Suprapubic skin (tissue), 4 donors: ENCODE measurements around the gene TAF13. TPM values are rescaled to one million over a fixed set of nuclear protein-coding genes. Genes with fewer than 3 reads are reported as not detected.

Source experiments
- DNase-seq, 2 donors: peaks; one replicate each; pipeline ENCODE4 v3.0.0-alpha.2; 2019; ENCODE audit warnings: low spot score in 2 of 2
- H3K27ac ChIP-seq: fragments of 200-600 bp; sonication (generic); one replicate; pipeline ENCODE4 v1.5.1; 2019
- H3K27me3 ChIP-seq: fragments of 200-600 bp; sonication (generic); one replicate; pipeline ENCODE4 v1.5.1; 2019
- H3K36me3 ChIP-seq: fragments of 200-600 bp; sonication (generic); one replicate; pipeline ENCODE4 v1.5.1; 2019
- H3K4me1 ChIP-seq: fragments of 200-600 bp; sonication (generic); one replicate; pipeline ENCODE4 v1.5.1; 2019
- H3K4me3 ChIP-seq: fragments of 200-600 bp; sonication (generic); one replicate; pipeline ENCODE4 v1.5.1; 2019; ENCODE audit warnings: mild to moderate bottlenecking
- H3K9me3 ChIP-seq: fragments of 200-600 bp; sonication (generic); one replicate; pipeline ENCODE4 v1.5.1; 2019
- EP300 ChIP-seq: sonication (generic); formaldehyde crosslinking; IDR thresholded peaks from one replicate; pipeline ENCODE4 v1.6.1; 2017; ENCODE audit warnings: antibody characterized with exemption
- POLR2A ChIP-seq, 2 donors: fragments of 450-650 bp; IDR thresholded peaks; one replicate each; pipeline ENCODE4 v1.6.1; 2017; ENCODE audit warnings: antibody characterized with exemption in 2 of 2, mild to moderate bottlenecking in 2 of 2, moderate library complexity in 2 of 2
- POLR2AphosphoS5 ChIP-seq, 3 donors: sonication (generic); formaldehyde crosslinking; IDR thresholded peaks; one replicate each; pipeline ENCODE4 v1.6.1; 2017; ENCODE audit warnings: antibody characterized with exemption in 3 of 3
- WGBS: methylation state at CpG from one replicate; pipeline ENCODE4 v1.1.5; 2018; 5-methylcytosine and 5-hydroxymethylcytosine counted together
- total RNA-seq, 4 donors: library from RNA; depleted of rRNA; stranded (reverse); fragments of >200 nt; gene quantifications; one replicate each; pipeline ENCODE4 v1.1.0, GENCODE V29; 2016
- TF ChIP-seq, protein P1 (sequence below), 2 donors: fragments of 200-600 bp in 1 of 2; fragments of 450-650 bp in 1 of 2; sonication (generic) in 1 of 2; IDR thresholded peaks; one replicate each; pipeline ENCODE4 v1.5.1; 2016 to 2019; ENCODE audit warnings: antibody characterized with exemption in 2 of 2, mild to moderate bottlenecking in 1 of 2, moderate library complexity in 1 of 2

Gene TAF13
- total RNA-seq, 4 donors from 2014 or later, result 10.6 to 33.2 (median 28.0) TPM

DNA sequence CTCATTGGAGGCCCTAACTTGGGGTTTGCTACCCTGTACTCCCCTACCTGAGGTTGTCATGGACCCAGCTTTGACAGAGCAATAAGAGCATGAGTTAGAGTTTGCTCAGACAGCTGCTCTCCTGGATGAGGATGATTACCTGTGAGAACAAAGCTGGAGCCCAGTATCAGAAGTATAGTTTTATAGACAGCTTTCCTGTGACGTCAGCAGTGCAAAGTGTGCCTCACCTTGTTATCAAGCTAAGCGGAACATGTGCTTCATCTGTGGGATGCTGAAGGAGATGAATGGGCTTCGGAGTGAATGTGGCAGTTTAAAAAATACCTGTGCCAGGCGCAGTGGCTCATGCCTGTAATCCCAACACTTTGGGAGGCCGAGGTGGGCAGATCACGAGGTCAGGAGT lies 28.5 kb downstream of the TAF13 start:
- DNase-seq, result no peak
- Histone ChIP-seq H3K9me3 (no peaks in the 10 kb centered on the region), H3K4me1 (peaks cover 29% of the 10 kb centered on the region), H3K27ac (peak overlapping the region; percentile 59), H3K27me3 (no peaks in the 10 kb centered on the region), H3K36me3 (no peaks in the 10 kb centered on the region), H3K4me3 (no peak overlapping the region)
- WGBS, result 92% methylated on average over 6 of the region's 6 CpGs
- TF ChIP-seq EP300 (no peak), POLR2A (IDR thresholded peaks at IDR 0.05) (no peak), POLR2AphosphoS5 (IDR thresholded peaks at IDR 0.05) (no peak)
- TF ChIP-seq, protein P1, sequence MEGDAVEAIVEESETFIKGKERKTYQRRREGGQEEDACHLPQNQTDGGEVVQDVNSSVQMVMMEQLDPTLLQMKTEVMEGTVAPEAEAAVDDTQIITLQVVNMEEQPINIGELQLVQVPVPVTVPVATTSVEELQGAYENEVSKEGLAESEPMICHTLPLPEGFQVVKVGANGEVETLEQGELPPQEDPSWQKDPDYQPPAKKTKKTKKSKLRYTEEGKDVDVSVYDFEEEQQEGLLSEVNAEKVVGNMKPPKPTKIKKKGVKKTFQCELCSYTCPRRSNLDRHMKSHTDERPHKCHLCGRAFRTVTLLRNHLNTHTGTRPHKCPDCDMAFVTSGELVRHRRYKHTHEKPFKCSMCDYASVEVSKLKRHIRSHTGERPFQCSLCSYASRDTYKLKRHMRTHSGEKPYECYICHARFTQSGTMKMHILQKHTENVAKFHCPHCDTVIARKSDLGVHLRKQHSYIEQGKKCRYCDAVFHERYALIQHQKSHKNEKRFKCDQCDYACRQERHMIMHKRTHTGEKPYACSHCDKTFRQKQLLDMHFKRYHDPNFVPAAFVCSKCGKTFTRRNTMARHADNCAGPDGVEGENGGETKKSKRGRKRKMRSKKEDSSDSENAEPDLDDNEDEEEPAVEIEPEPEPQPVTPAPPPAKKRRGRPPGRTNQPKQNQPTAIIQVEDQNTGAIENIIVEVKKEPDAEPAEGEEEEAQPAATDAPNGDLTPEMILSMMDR (IDR thresholded peaks at IDR 0.05), result no peak

DNA sequence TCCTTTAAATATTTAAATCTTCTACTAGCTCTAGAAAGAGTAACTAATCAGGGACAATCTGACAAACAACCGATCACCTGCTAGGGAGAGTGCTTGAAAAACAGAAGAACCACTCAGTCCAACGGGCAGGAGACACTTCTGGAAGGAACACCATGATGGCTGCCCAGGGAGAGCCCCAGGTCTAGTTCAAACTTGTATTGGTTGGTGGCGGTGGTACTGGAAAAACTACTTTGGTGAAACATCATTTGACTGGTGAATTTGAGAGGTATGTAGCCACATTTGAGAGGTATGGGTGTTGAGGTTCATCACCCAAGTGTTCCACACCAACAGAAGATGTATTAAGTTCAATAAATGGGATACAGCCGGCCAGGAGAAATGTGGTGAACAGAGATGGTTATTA lies 29.1 kb downstream of the TAF13 start:
- WGBS, result 58% methylated on average over 4 of the region's 4 CpGs
- TF ChIP-seq POLR2A (IDR thresholded peaks at IDR 0.05) (no peak), EP300 (no peak), POLR2AphosphoS5 (IDR thresholded peaks at IDR 0.05) (peak in 1 of 3 donors; percentile 22)
- TF ChIP-seq, protein P1 (IDR thresholded peaks at IDR 0.05), result no peak
- no peaks in the 10 kb centered on the region for H3K9me3 ChIP-seq
- no peak overlapping the region for H3K4me3 ChIP-seq
- H3K27me3 ChIP-seq, result no peaks in the 10 kb centered on the region
- H3K27ac ChIP-seq, result peak overlapping the region; percentile 59
- H3K4me1 ChIP-seq, result peaks cover 30% of the 10 kb centered on the region
- H3K36me3 ChIP-seq, result no peaks in the 10 kb centered on the region
- DNase-seq, result no peak

DNA sequence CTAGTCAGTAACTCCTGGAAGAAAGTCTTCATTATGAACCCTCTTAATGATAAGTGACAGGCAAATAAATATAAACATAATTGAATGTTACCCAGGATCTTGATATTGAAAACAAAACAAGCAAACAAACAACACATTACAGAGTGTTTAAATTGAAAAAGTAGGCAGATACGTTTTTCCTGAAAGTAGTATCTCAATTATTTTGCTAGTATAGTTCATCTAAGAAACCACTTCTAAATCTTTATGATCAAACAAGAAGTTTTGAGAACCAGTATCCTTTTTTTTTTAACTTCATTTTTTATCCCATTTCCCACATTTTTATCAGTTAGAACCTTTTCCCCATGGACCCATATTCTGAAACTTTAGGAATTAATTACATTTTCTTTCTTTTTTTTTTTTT lies 30.2 kb downstream of the TAF13 start:
- TF ChIP-seq POLR2A (IDR thresholded peaks at IDR 0.05) (no peak), POLR2AphosphoS5 (IDR thresholded peaks at IDR 0.05) (no peak), EP300 (no peak)
- TF ChIP-seq, protein P1 (IDR thresholded peaks at IDR 0.05), result no peak
- no peak overlapping the region for H3K27ac ChIP-seq
- no peak overlapping the region for H3K4me3 ChIP-seq
- DNase-seq, result no peak
- peaks cover 30% of the 10 kb centered on the region for H3K4me1 ChIP-seq
- no peaks in the 10 kb centered on the region for H3K27me3 ChIP-seq
- H3K9me3 ChIP-seq, result no peaks in the 10 kb centered on the region
- WGBS, result 81% methylated on average over 1 of the region's 1 CpG
- H3K36me3 ChIP-seq, result no peaks in the 10 kb centered on the region

DNA sequence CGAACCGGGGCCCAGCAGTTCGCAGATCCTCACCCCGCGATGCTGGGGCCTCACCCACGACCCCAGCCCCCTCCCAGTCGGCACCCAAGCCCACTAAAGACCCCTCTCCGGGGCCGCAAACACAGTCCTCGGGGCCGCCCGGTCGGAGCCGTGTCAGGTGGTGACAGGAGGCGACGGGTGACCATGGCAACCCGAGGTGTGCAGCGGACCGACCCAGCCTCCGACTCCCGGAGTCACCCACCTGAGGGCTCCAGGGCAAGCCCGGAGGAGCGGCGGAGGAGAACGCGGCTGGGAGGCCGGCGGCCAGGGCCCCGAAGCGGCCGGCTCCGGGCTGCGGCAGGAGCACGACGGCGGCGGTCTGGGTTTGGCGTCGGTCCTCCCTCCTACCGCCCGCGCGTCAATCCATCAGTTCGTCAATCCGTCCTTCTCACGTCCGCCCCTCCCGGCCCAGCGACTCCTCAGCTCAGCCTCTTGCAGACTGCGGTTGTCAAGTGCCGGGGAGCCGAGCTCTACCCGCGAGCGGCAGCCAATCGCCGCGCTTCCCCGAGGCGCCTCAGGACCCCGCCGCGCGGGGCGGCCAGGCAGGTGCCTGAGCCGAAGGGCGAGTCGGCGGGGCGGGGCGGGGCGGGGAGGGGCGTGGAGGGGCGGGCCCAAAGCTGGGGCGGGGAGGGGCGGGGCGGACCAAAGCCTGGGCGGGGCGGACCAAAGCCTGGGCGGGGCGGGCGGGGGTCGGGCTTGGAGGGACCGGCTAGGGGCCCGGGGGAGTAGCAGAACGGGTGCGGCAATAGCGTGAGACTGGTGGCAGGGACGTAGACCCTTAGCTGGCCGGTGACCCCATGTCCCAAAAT lies 34.0 kb downstream of the TAF13 start, which contains the start of gene WDR47:
Gene WDR47 (minus strand): TSS at position 482 of the 848 bp plus-strand sequence. CDS start 18,590 bp downstream, outside the sequence.
- Histone ChIP-seq H3K27me3 (no peaks in the 10 kb centered on the region), H3K9me3 (no peaks in the 10 kb centered on the region), H3K4me1 (peaks cover 24% of the 10 kb centered on the region), H3K27ac (peak within 1 kb of the TSS; percentile 91), H3K36me3 (no peaks in the 10 kb centered on the region), H3K4me3 (peak within 1 kb of the TSS; percentile 94)
- peak; percentile 97 to 98 for DNase-seq
- WGBS, result 0% methylated on average over 8 of the region's 90 CpGs
- TF ChIP-seq POLR2A (IDR thresholded peaks at IDR 0.05), result peak; percentile 65 to 93
- TF ChIP-seq, protein P1 (IDR thresholded peaks at IDR 0.05), result no peak
- TF ChIP-seq POLR2AphosphoS5 (IDR thresholded peaks at IDR 0.05), result peak; percentile 78 to 94 (median 79)
- no peak for TF ChIP-seq EP300

DNA sequence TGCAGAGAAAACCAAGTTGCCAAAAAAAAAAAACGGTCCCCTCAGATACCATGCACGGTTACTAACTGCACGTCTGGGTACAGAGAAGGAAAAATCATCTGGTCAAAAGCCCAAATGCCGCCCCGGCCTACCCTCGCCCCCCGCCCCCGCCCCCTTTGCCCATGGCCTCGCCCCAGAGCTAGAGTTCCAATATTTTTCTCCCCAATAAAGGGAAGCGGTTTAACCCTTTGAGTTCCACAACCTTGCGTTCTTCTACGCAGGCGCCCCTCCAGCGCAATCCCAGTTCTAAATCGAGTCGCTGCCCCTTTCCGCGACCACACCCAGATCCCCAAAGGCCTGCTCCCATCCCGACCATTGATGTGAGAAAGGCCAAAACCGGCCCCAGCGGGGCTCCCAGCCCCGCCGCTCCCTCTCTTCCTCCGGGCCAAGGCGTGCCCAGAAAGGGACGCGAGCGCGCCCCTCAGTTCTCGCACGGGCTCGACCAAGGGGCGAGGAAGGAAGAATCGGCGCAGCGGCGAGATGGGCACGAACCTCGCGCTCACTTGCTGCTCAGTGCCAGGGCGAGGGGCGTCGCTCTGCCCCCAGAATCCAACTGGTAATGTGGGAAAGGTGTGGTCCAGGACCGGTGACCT lies 34.7 kb downstream of the TAF13 start:
- Histone ChIP-seq H3K4me3 (peak overlapping the region; percentile 94), H3K36me3 (no peaks in the 10 kb centered on the region), H3K4me1 (peaks cover 23% of the 10 kb centered on the region), H3K27me3 (no peaks in the 10 kb centered on the region), H3K9me3 (no peaks in the 10 kb centered on the region), H3K27ac (peak overlapping the region; percentile 91)
- peak in 1 of 2 donors; percentile 70 for DNase-seq
- under 1% methylated on average over 28 of the region's 44 CpGs for WGBS
- TF ChIP-seq EP300 (no peak), POLR2A (IDR thresholded peaks at IDR 0.05) (no peak), POLR2AphosphoS5 (IDR thresholded peaks at IDR 0.05) (no peak)
- TF ChIP-seq, protein P1 (IDR thresholded peaks at IDR 0.05), result no peak
